HG03442 (cell line): Measurements from ENCODE around the gene GIMAP6.
A peak's percentile ranks its signal among the peaks of the same experiment; 100 is the strongest.
"Not testable (repeated sequence)": the region's sequence is repeated elsewhere in the genome, so short reads cannot be mapped to it uniquely, and the experiment has no call there.

Experiments used
- ATAC-seq: cut with Tn5 transposase; IDR thresholded peaks from one replicate; pipeline ENCODE4 v1.9.1; 2021; ENCODE audit warnings: mild to moderate bottlenecking, moderate library complexity; ENCODE audit not compliant: unreplicated experiment

The GIMAP6 gene

GRCh38 chr7:150631866-150632864 lies at the start of gene GIMAP6:
GIMAP6 (minus strand) TSS chr7:150632385; CDS start chr7:150630142, 2,243 bp downstream.
- ATAC-seq = peak; percentile 74

DNA sequence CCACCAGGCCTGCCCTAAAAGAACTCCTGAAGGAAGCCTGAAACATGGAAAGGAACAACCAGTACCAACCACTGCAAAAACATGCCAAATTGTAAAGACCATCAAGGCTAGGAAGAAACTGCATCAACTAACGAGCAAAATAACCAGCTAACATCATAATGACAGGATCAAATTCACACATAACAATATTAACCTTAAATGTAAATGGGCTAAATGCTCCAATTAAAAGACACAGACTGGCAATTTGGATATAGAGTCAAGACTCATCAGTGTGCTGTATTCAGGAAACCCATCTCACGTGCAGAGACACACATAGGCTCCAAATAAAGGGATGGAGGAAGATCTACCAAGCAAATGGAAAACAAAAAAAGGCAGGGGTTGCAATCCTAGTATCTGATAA lies 48.2 kb upstream of the GIMAP6 start:
- not testable (repeated sequence) for ATAC-seq

DNA sequence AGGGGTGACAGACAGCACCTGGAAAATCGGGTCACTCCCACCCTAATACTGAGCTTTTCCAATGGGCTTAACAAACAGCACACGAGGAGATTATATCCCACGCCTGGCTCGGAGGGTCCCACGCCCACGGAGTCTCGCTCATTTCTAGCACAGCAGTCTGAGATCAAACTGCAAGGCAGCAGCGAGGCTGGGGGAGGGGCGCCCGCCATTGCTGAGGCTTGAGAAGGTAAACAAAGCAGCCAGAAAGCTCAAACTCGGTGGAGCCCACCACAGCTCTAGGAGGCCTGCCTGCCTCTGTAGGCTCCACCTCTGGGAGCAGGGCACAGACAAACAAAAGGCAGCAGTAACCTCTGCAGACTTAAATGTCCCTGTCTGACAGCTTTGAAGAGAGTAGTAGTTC lies 46.4 kb upstream of the GIMAP6 start:
- not testable (repeated sequence) for ATAC-seq

- not testable (repeated sequence) for ATAC-seq
These were observed 44.7 kb upstream of the GIMAP6 start for GRCh38 chr7:150676854-150677253.

DNA sequence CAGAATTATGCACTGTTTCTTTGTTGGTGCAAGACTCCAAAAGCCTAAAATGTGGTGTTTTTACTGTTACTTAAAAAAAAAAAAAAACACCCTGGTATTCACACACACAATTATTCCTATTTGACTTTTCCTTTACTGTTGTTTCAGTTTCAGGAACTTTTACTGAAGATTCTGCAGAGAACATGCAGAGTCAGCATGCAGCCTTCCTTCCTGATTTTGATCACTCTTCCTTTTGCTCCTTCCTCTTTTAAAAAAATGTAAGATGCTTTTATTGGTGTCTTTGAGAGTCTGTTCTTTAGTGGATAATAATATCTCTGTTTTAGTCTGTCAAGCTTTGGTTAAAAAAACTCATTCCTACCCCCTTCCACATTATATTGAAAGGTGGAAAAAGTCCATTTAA lies 44.1 kb upstream of the GIMAP6 start:
- ATAC-seq = not testable (repeated sequence)

DNA sequence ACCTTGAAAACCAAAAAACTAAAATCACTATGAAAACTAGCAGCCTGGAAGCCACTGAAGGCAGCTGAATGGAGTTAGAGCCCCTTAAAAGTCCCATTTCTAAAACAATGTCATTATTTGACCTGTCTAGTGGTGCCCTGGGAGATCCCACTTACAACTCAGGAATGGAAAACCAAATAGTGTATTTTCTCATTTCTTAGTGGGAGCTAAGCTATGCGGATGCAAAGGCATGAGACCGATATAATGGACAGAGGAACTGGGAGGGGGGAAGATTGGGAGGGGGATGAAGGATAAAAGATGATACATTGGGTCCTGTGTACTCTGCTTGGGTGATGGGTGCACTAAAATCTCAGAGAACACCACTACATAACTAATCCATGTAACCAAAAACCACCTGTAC lies 43.5 kb upstream of the GIMAP6 start:
- no peak for ATAC-seq

DNA sequence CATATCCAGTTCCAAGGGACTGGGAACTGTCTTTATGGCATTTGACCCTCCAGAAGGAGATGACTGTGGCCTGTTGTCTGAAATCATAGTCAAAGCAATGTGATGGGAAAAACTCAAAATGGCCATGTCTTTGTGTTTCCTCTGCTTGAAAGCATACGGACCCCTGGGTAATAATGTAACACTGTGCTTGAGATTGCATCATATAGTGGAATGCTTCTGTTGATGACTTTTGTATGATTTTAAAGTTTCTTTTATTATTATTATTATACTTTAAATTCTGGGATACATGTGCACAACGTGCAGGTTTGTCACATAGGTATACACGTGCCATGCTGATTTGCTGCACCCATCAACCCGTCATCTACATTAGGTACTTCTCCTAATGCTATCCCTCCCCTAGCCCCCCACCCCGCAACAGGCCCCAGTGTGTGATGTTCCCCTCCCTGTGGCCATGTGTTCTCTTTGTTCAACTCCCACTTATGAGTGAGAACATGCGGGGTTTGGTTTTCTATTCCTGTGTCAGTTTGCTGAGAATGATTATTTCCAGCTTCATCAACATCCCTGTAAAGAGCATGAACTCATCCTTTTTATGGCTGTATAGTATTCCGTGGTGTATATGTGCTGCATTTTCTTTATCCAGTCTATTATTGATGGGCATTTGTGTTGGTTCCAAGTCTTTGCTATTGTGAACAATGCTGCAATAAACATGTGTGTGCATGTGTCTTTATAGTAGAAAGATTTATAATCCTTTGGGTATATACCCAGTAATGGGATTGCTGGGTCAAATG lies 39.8 kb upstream of the GIMAP6 start:
- not testable (repeated sequence) for ATAC-seq

GRCh38 chr7:150668977-150669376 lies 36.8 kb upstream of the GIMAP6 start:
- ATAC-seq = no peak

- peak; percentile 81 for ATAC-seq
These were observed 36.3 kb upstream of the GIMAP6 start for GRCh38 chr7:150668472-150668911.

DNA sequence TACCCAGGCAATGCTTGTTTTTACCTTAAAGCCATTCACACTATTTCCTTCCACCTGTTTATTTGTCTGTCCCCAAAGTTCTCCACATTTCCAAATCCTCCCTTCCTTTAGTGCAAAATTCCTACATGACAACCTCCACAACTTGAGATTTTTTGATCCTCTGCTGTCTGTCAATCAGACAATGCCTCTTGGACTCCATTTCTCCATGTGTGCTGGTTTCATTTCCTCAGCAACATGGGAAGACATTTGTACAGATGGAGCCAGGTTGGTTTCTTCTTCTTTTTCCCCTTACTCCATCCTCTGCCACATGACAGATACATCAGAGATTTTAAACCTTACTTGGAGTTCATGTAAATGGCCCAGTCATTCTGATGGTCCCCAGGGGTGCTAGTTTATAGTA lies 34.2 kb upstream of the GIMAP6 start:
- ATAC-seq = no peak

GRCh38 chr7:150665896-150666295 lies 33.7 kb upstream of the GIMAP6 start:
- ATAC-seq = no peak

GRCh38 chr7:150665089-150665748 lies 33.0 kb upstream of the GIMAP6 start:
- ATAC-seq = no peak

GRCh38 chr7:150663802-150664494 lies 31.8 kb upstream of the GIMAP6 start:
- no peak for ATAC-seq

DNA sequence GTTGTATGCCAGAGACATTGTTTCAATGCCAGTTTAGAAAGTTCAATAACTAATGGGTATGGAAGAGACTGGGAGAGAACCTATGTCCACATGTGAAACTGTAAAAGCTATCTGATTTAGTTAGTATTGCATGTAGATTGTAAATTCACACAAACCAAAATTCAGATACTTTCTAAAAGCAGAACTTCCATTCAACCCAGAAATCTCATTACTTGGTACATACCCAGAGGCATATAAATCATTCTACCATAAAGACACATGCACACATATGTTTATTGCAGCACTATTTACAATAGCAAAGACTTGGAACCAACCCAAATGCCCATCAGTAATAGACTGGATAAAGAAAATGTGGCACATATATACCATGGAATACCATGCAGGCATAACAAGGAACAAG lies 30.6 kb upstream of the GIMAP6 start:
- ATAC-seq = not testable (repeated sequence)

DNA sequence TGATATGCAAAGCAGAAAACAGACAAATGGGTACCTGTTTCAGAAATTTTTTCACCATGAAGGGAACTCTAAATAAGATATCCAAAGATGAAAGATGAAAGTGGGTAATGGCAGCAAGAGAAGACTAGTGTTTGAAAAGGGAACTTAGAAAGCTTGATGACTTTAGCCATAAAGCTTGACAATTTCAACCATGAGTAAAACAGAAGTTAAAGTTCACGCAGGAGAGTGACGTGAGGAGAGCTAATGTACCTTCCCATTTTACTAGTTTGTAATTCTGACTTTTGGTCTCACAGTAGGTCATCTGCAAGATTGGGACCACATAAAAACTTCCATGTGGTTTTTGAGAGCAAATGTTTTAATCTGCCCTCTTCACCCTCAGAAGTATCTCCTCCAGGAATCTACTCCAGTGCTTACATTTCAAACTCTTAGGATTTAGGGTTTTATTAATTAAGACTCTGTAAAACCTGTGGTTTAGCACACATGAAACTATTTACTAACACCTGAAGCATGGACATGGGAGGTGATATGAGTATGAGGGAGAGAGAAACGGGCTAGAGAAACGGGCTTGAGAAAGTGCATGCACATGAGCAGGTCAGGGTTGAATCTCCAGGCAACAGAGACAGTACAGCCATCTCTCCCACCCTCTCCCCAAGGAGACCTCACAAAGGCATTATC lies 28.9 kb upstream of the GIMAP6 start:
- no peak for ATAC-seq

- no peak for ATAC-seq
These were observed 25.3 kb upstream of the GIMAP6 start for GRCh38 chr7:150657526-150657925.

DNA sequence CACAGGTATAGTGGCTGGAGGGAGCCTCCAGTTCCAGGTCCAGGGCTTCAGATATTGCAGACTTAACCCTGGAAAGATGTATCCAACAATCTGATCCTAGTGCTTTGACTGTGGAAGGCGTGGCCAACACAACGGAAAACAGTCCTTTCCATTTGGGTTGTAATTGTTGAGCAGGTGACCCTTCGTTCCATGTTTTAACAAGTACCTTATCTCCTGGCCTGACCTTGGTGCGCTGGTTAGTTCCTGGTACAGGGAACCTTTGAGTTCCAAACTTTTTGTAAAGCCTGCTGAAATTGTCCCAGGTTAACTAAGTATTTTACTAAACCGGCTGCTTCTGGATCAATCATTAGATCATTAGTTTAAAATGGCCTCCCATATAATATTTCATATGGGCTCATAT lies 23.9 kb upstream of the GIMAP6 start:
- no peak for ATAC-seq

GRCh38 chr7:150654692-150655091 lies 22.5 kb upstream of the GIMAP6 start:
- no peak for ATAC-seq

DNA sequence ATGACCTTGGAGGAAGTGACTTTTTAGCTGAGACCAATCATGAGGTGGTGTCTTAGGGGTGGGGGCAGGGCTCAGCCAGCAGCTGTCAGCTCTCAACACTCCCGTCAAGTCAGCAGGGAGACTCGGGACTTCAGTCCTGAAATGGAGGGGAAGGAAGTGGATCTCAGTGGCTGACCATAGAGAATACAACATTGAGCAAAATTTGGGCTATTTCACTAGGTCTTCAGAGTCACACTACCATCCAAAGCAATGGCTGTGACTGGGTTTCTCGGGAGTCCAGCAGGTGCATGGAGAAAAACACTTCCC lies 16.8 kb upstream of the GIMAP6 start:
- no peak for ATAC-seq
